H1 (cell line): ENCODE measurements around the gene NANOS2. TPM values are rescaled to one million over a fixed set of nuclear protein-coding genes. Genes with fewer than 3 reads are reported as not detected.
A peak's percentile ranks its signal among the peaks of the same experiment; 100 is the strongest.

Experiments
- CTCF ChIA-PET: fragments of 300-600 bp; sonication (Branson Sonifier 250); formaldehyde crosslinking; loops from one replicate; lab custom pipeline; 2021; ENCODE audit not compliant: partially characterized antibody; lab: Charles Lee
- POLR2A ChIA-PET: fragments of 300-600 bp; sonication (Branson Sonifier 250); formaldehyde crosslinking; loops from one replicate; lab custom pipeline; 2021; ENCODE audit warnings: inconsistent platforms; ENCODE audit not compliant: partially characterized antibody; lab: Charles Lee
- DNase-seq, 2 experiments: peaks; one replicate each; pipeline versions ENCODE4 v3.0.0 to v3.0.0-alpha.2; 2010 to 2022; ENCODE audit warnings: low spot score in 2 of 2, low read depth in 1 of 2, mixed read lengths in 1 of 2
- FAIRE-seq: peaks from 2 replicates; lab custom pipeline; 2011; peaks lifted over from hg19 to GRCh38; lab: Jason Lieb, UNC
- H2AFZ ChIP-seq: 2 replicates; pipeline ENCODE4 v1.8.1; 2012; ENCODE audit warnings: low read length, inconsistent platforms
- H2AK5ac ChIP-seq: 2 replicates; pipeline ENCODE4 v1.6.1; 2013; ENCODE audit warnings: low read depth, low read length
- H2BK120ac ChIP-seq: replicated peaks from 2 replicates; pipeline ENCODE3; 2013; ENCODE audit warnings: low read depth, low read length, inconsistent platforms
- H2BK12ac ChIP-seq: 2 replicates; pipeline ENCODE4 v1.6.1; 2013; ENCODE audit warnings: low read depth, low read length
- H2BK15ac ChIP-seq: 2 replicates; pipeline ENCODE4 v1.6.1; 2013; ENCODE audit warnings: low read length
- H2BK20ac ChIP-seq: 2 replicates; pipeline ENCODE4 v1.6.1; 2013; ENCODE audit warnings: low read length
- H2BK5ac ChIP-seq: 2 replicates; pipeline ENCODE4 v1.6.1; 2013; ENCODE audit warnings: low read depth, low read length
- H3K14ac ChIP-seq: 2 replicates; pipeline ENCODE4 v1.6.1; 2013; ENCODE audit warnings: inconsistent platforms; ENCODE audit not compliant: insufficient read length
- H3K18ac ChIP-seq: 2 replicates; pipeline ENCODE4 v1.6.1; 2013; ENCODE audit warnings: low read length; ENCODE audit errors: extremely low read depth
- H3K23ac ChIP-seq: 2 replicates; pipeline ENCODE4 v1.6.1; 2013; ENCODE audit warnings: inconsistent platforms; ENCODE audit not compliant: insufficient read length
- H3K23me2 ChIP-seq: 2 replicates; pipeline ENCODE4 v1.6.1; 2013; ENCODE audit warnings: low read depth, low read length
- H3K27ac ChIP-seq: 2 replicates; pipeline ENCODE4 v1.6.1; 2011; ENCODE audit warnings: low read depth, low read length, inconsistent platforms
- H3K27me3 ChIP-seq, 4 experiments: replicated peaks in 1 of 4; 1 replicate in 1 of 4; 2 replicates in 3 of 4; pipeline versions ENCODE4 v1.6.1 to v1.8.1; 2011 to 2013; ENCODE audit warnings: low read length in 3 of 4, mild to moderate bottlenecking in 3 of 4, inconsistent platforms in 2 of 4, mixed read lengths in 2 of 4, moderate library complexity in 1 of 4; ENCODE audit not compliant: control insufficient read depth in 3 of 4, insufficient read depth in 3 of 4; ENCODE audit errors: extremely low read depth in 1 of 4
- H3K36me3 ChIP-seq, 4 experiments: 2 replicates each; pipeline versions ENCODE4 v1.6.1 to v1.8.1; 2011 to 2013; ENCODE audit warnings: mild to moderate bottlenecking in 4 of 4, low read length in 3 of 4, moderate library complexity in 2 of 4, control low read depth in 1 of 4, inconsistent platforms in 1 of 4; ENCODE audit not compliant: insufficient read depth in 4 of 4, control insufficient read depth in 2 of 4
- H3K4ac ChIP-seq: replicated peaks from 2 replicates; pipeline ENCODE3; 2013; ENCODE audit warnings: low read length, low read depth, mixed read lengths, inconsistent platforms; ENCODE audit not compliant: insufficient read length
- H3K4me1 ChIP-seq, 4 experiments: replicated peaks in 1 of 4; 1 replicate in 1 of 4; 2 replicates in 3 of 4; pipeline versions ENCODE4 v1.6.1 to v1.8.1; 2011 to 2013; ENCODE audit warnings: low read length in 3 of 4, inconsistent platforms in 2 of 4, mixed read lengths in 1 of 4; ENCODE audit not compliant: insufficient read depth in 4 of 4, control insufficient read depth in 3 of 4
- H3K4me2 ChIP-seq, 2 experiments: 2 replicates each; pipeline versions ENCODE4 v1.6.1 to v1.8.1; 2011 to 2013; ENCODE audit warnings: low read depth in 2 of 2, low read length in 2 of 2, control low read depth in 1 of 2, inconsistent platforms in 1 of 2, mild to moderate bottlenecking in 1 of 2; ENCODE audit not compliant: insufficient read depth in 1 of 2
- H3K4me3 ChIP-seq, 4 experiments: fragments of 200-600, 300-600 bp in 1 of 4; sonication (generic), shearing (Covaris generic), sonication (Bioruptor Twin) in 1 of 4; 2 replicates each; pipeline versions ENCODE4 v1.5.1 to v1.8.1; 2011 to 2016; ENCODE audit warnings: low read length in 4 of 4, low read depth in 3 of 4, control low read depth in 2 of 4, inconsistent platforms in 2 of 4, mild to moderate bottlenecking in 2 of 4, mixed read lengths in 1 of 4, moderate library complexity in 1 of 4; ENCODE audit not compliant: insufficient read depth in 2 of 4; ENCODE audit errors: extremely low read depth in 1 of 4
- H3K56ac ChIP-seq: replicated peaks from 2 replicates; pipeline ENCODE3; 2013; ENCODE audit warnings: low read depth, mild to moderate bottlenecking, mixed read lengths, low read length, inconsistent platforms; ENCODE audit not compliant: insufficient read length
- H3K79me1 ChIP-seq: 2 replicates; pipeline ENCODE4 v1.6.1; 2013; ENCODE audit warnings: low read depth, low read length, control low read depth
- H3K79me2 ChIP-seq, 2 experiments: 2 replicates each; pipeline versions ENCODE4 v1.6.1 to v1.8.1; 2012 to 2013; ENCODE audit warnings: low read length in 2 of 2, mild to moderate bottlenecking in 2 of 2, inconsistent platforms in 1 of 2; ENCODE audit not compliant: insufficient read depth in 2 of 2, control insufficient read depth in 1 of 2
- H3K9ac ChIP-seq, 4 experiments: replicated peaks in 1 of 4; 1 replicate in 1 of 4; 2 replicates in 3 of 4; pipeline versions ENCODE4 v1.6.1 to v1.8.1; 2011 to 2013; ENCODE audit warnings: low read depth in 3 of 4, low read length in 3 of 4, control low read depth in 2 of 4, mild to moderate bottlenecking in 2 of 4, moderate library complexity in 2 of 4, inconsistent platforms in 1 of 4; ENCODE audit errors: extremely low read depth in 1 of 4
- H3K9me3 ChIP-seq, 2 experiments: 2 replicates each; pipeline versions ENCODE4 v1.6.1 to v1.8.1; 2012 to 2013; ENCODE audit warnings: mild to moderate bottlenecking in 2 of 2, moderate library complexity in 2 of 2, control low read depth in 1 of 2, inconsistent platforms in 1 of 2, low read depth in 1 of 2, low read length in 1 of 2, mixed read lengths in 1 of 2; ENCODE audit not compliant: insufficient read depth in 2 of 2
- H4K20me1 ChIP-seq, 2 experiments: replicated peaks in 1 of 2; 2 replicates each; pipeline versions ENCODE3 to v1.8.1; 2011 to 2013; ENCODE audit warnings: inconsistent platforms in 2 of 2, low read length in 2 of 2, mild to moderate bottlenecking in 1 of 2; ENCODE audit not compliant: insufficient read depth in 2 of 2, control insufficient read depth in 1 of 2
- H4K5ac ChIP-seq: 2 replicates; pipeline ENCODE4 v1.6.1; 2013; ENCODE audit warnings: low read length, low read depth, mixed read lengths, inconsistent platforms; ENCODE audit not compliant: insufficient read length
- H4K8ac ChIP-seq: 2 replicates; pipeline ENCODE4 v1.8.0; 2013; ENCODE audit warnings: mild to moderate bottlenecking, moderate library complexity, low read length, inconsistent platforms; ENCODE audit not compliant: insufficient read depth; ENCODE audit errors: extremely low read depth
- H4K91ac ChIP-seq: replicated peaks from 2 replicates; pipeline ENCODE3; 2013; ENCODE audit warnings: low read length, mixed read lengths, inconsistent platforms; ENCODE audit not compliant: insufficient read length
- CEBPB ChIP-seq: IDR thresholded peaks from 2 replicates; pipeline ENCODE4 v1.6.1; 2012; ENCODE audit warnings: low read depth, low read length
- CHD2 ChIP-seq: IDR thresholded peaks from 2 replicates; pipeline ENCODE4 v1.6.1; 2012; ENCODE audit warnings: low read length, improper control_type of control experiment
- HDAC2 ChIP-seq, 2 experiments: fragments of 300-600 bp in 1 of 2; sonication (generic) in 1 of 2; IDR thresholded peaks; 2 replicates each; pipeline ENCODE4 v1.6.1; 2011 to 2012; ENCODE audit warnings: low read depth in 2 of 2, low read length in 2 of 2, mild to moderate bottlenecking in 2 of 2, moderate library complexity in 2 of 2, borderline replicate concordance in 1 of 2, inconsistent platforms in 1 of 2
- HDAC6 ChIP-seq: IDR thresholded peaks from one replicate; pipeline ENCODE4 v1.7.1; 2012; ENCODE audit warnings: low read depth, mild to moderate bottlenecking, inconsistent platforms, low read length, moderate library complexity
- KDM1A ChIP-seq: fragments of 200-600, 300-600 bp; sonication (generic); IDR thresholded peaks from 2 replicates; pipeline ENCODE4 v1.7.1; 2016; ENCODE audit warnings: mild to moderate bottlenecking, low read length, borderline replicate concordance
- POU5F1 ChIP-seq: IDR thresholded peaks from 2 replicates; pipeline ENCODE4 v1.6.1; 2011; ENCODE audit warnings: low read depth, mild to moderate bottlenecking, low read length, moderate library complexity
- RAD21 ChIP-seq, 2 experiments: IDR thresholded peaks in 1 of 2; conservative IDR thresholded peaks in 1 of 2; 2 replicates each; pipeline ENCODE4 v1.6.1; 2011; ENCODE audit warnings: low read depth in 2 of 2, low read length in 2 of 2, improper control_type of control experiment in 1 of 2, inconsistent platforms in 1 of 2, mild to moderate bottlenecking in 1 of 2, moderate library complexity in 1 of 2
- TCF12 ChIP-seq: IDR thresholded peaks from 2 replicates; pipeline ENCODE4 v1.6.1; 2011; ENCODE audit warnings: low read depth, mild to moderate bottlenecking, low read length
- USF2 ChIP-seq: IDR thresholded peaks from 2 replicates; pipeline ENCODE4 v1.6.1; 2011; ENCODE audit warnings: low read length, improper control_type of control experiment
- YY1 ChIP-seq: IDR thresholded peaks from 2 replicates; pipeline ENCODE4 v1.6.1; 2011; ENCODE audit warnings: low read depth, mild to moderate bottlenecking, low read length
- WGBS, 2 experiments: shearing (Covaris generic) in 1 of 2; methylation state at CpG; one replicate each; pipeline versions ENCODE4 v1.1.6 to v1.1.7; 2013 to 2015; ENCODE audit warnings: low lambda C conversion rate in 2 of 2, mixed read lengths in 2 of 2, inconsistent platforms in 1 of 2, low coverage in 1 of 2, missing lambda C conversion rate in 1 of 2; ENCODE audit not compliant: insufficient replicate concordance in 2 of 2, insufficient coverage in 1 of 2, insufficient read length in 1 of 2; ENCODE audit errors: extremely low coverage in 1 of 2, missing lambda C conversion rate in 1 of 2; 5-methylcytosine and 5-hydroxymethylcytosine counted together
- polyA plus RNA-seq, 7 experiments: library from polyadenylated mRNA; depleted of rRNA in 3 of 7; stranded (reverse) in 5 of 7; unstranded in 2 of 7; fragments of >200 nt in 5 of 7; fragments of 200-250 nt in 2 of 7; gene quantifications; 1 replicate in 5 of 7; 2 replicates in 1 of 7; 4 replicates in 1 of 7; pipeline versions ENCODE4 v1.2.1 to v1.2.3, GENCODE V29; 2011 to 2013; ENCODE audit warnings: missing spikeins in 2 of 7, mixed read lengths in 2 of 7
- total RNA-seq: library from RNA; stranded (reverse); fragmentation: NEBNext Ultra II Directional; extraction: Animal tissue kit (Norgen Biotek cat#: 25700); gene quantifications from 2 replicates; pipeline ENCODE4 v1.2.1, GENCODE V29; 2021

NANOS2 gene
- total and polyA plus RNA-seq, 2 of the 8 experiments (the other 6 are each of a cell fraction or from before 2014, with no cell fraction given), result 0.20 TPM; not detected in 1

GRCh38 chr19:45922281-45922680 lies 7.7 kb upstream of the NANOS2 start:
- ChIA-PET CTCF (interaction anchor here (0.6 to 1.4 kb wide), 4 partner anchors 9 to 570 kb away, joined by 3 read pairs; no protein-coding TSS in a partner anchor), POLR2A (interaction anchor here (1.3 to 1.4 kb wide), 2 partner anchors 31 to 52 kb away, joined by 3 to 6 read pairs; partner anchors contain the start of gene NOVA2)
- Histone ChIP-seq H3K36me3 (no peaks in the 10 kb centered on the region), H4K5ac (peak overlapping the region; percentile 9), H3K4ac (no peak overlapping the region), H3K27ac (no peak overlapping the region), H2AFZ (no peak overlapping the region), H3K4me2 (peak overlapping the region in 1 of 2 experiments; percentile 20; a peak in 1 of 4 replicates), H3K9ac (no peak overlapping the region), H3K56ac (no peak overlapping the region), H4K91ac (no peak overlapping the region), H3K79me2 (no peaks in the 10 kb centered on the region), H3K23ac (no peak overlapping the region), H3K4me1 (no peaks in the 10 kb centered on the region; a peak in 2 of 7 replicates), H3K79me1 (no peaks in the 10 kb centered on the region), H2AK5ac (no peak overlapping the region), H3K4me3 (no peak overlapping the region), H2BK120ac (no peak overlapping the region), H4K8ac (peak overlapping the region; percentile 91; the same call in 1 of the 2 replicates), H2BK12ac (no peak overlapping the region), H2BK20ac (no peak overlapping the region), H4K20me1 (no peaks in the 10 kb centered on the region), H3K14ac (no peak overlapping the region), H3K23me2 (no peaks in the 10 kb centered on the region), H2BK15ac (no peak overlapping the region), H3K9me3 (no peaks in the 10 kb centered on the region), H3K27me3 (no peaks in the 10 kb centered on the region), H2BK5ac (no peak overlapping the region; the same call in 1 of the 2 replicates), H3K18ac (no peak overlapping the region)
- FAIRE-seq, result peak; percentile 95
- peak; percentile 25 to 69 for DNase-seq
- 56% methylated on average over 9 of the region's 9 CpGs; no CpG with 5 or more reads in 1 of the 2 experiments for WGBS, 2 experiments
- TF ChIP-seq YY1 (peak; percentile 51; the same call in 1 of the 2 replicates), KDM1A (peak; percentile 97), POU5F1 (no peak), CHD2 (no peak), TCF12 (no peak), HDAC2 (IDR thresholded peaks at IDR 0.05; ENCODE audit: borderline replicate concordance in 1 of 2, low read depth in 2 of 2, low read length in 2 of 2) (peak in 1 of 2 experiments; percentile 93; a peak in 1 of 4 replicates), RAD21 (IDR thresholded peaks at IDR 0.05 in 1 of 2, conservative IDR thresholded peaks at IDR 0.05 in 1 of 2; ENCODE audit: low read depth in 2 of 2, low read length in 2 of 2) (peak; percentile 33 to 51), HDAC6 (no peak), USF2 (no peak), CEBPB (no peak)
